Activated CD8-positive, alpha-beta memory T cell treated with anti-CD3 and anti-CD28 coated beads for 4 hours (primary cell): ENCODE results near the gene TESK1.
A peak's percentile ranks its signal among the peaks of the same experiment; 100 is the strongest.

Experiments
- DNase-seq, 2 donors: peaks; one replicate each; pipeline ENCODE4 v3.0.0-alpha.2; 2020; ENCODE audit warnings: low read depth in 2 of 2

Gene TESK1

GRCh38 chr9:35646533-35647265 is 41.6 kb downstream of the TESK1 start:
- DNase-seq: peak; percentile 77 to 80

GRCh38 chr9:35649431-35650340 is 44.6 kb downstream of the TESK1 start:
- DNase-seq: no peak

- no peak for DNase-seq
These were observed 45.5 kb downstream of the TESK1 start, which contains the start of gene SIT1 for GRCh38 chr9:35650341-35651158. Gene SIT1, minus strand, starts transcription at chr9:35650931. Its CDS starts 78 bp downstream, at chr9:35650853.

- no peak for DNase-seq
These were observed 47.1 kb downstream of the TESK1 start for GRCh38 chr9:35651956-35652828.

DNA sequence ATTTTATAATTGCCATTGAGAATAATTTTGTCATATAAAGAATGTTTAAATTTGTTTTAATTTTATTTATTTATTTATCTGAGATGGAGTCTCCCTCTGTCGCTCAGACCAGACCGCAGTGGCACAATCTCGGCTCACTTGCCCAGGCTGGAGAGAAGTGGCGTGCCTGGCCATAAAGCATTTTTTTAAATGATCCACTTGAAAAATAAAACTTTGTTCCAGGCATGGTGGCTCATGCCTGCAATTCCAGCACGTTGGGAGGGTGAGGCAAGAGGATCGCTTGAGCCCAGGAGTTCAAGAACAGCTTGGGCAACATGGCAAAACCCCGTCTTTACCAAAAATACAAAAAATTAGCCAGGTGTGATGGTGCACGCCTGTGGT is 47.8 kb downstream of the TESK1 start:
- DNase-seq: no peak

- DNase-seq: no peak
These were observed 48.5 kb downstream of the TESK1 start for GRCh38 chr9:35653611-35654010.

GRCh38 chr9:35656348-35656747 is 51.3 kb downstream of the TESK1 start:
- no peak for DNase-seq

DNA sequence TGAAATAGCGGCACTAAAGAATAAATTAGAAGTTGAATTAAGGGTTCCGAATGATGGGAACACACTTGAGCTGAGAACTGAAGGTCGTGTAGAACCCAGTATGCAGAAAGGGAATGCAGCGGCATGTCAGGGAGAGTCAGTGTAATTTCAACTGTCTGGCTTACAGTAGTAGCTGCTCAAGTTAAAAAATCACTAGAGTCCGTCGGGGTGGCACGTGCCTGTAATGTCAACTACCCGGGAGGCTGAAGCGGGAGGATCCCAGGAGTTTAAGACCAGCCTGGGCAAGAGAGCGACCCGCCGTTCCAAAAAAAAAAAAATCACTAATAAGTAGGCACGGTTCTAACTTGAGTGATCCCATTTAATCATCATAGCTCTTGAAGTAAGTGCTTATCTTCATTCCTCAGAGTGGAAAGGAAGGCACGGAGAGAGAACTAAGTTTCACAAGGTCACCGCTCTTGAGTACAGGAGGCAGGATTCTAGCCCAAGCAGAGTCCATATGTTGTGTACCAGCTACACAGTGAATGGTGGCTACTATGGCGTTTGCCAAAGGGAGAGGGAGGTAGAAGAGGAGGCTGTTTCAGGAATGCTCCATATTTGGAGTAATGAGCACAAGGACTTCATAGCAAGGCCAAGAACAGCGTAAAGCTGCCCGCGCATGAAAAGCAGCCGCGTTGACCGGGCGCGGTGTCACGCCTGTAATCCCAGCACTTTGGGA is 51.9 kb downstream of the TESK1 start:
- DNase-seq: no peak

GRCh38 chr9:35657546-35658136 is 52.6 kb downstream of the TESK1 start, which contains the start of gene RMRP:
Gene RMRP, minus strand, starts transcription at chr9:35658019.
- DNase-seq: peak; percentile 83 to 92

GRCh38 chr9:35658137-35658967 is 53.3 kb downstream of the TESK1 start, which contains the start of gene CCDC107:
Gene CCDC107, plus strand, starts transcription at chr9:35658292. Its CDS starts 88 bp downstream, at chr9:35658380.
- DNase-seq: peak; percentile 60 to 63

DNA sequence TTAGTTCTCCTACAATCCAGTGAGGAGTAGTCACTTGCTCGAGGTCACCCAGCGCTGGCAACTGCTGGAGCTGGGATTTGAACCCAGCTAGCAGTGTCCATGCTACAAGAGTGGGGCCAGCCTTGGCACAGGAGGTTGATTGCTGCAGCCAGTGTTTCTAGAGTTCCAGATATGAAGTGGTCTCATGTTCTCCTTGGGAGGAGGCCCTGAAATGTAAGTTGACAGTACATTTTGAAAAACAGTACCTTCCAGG is 53.8 kb downstream of the TESK1 start:
- no peak for DNase-seq

GRCh38 chr9:35659340-35659739 is 54.3 kb downstream of the TESK1 start:
- DNase-seq: no peak
